Adrenal gland (tissue), 5 donors: Measurements from ENCODE around the gene ZNF618.

Source experiments
- CTCF ChIP-seq, 6 experiments: fragments of 450-650 bp in 4 of 6; fragments of 200-600 bp in 2 of 6; sonication (generic) in 1 of 6; IDR thresholded peaks; 1 replicate in 5 of 6; 2 replicates in 1 of 6; pipeline versions ENCODE4 v1.5.1 to v1.8.0; 2016 to 2021; ENCODE audit warnings: antibody characterized with exemption in 6 of 6, mild to moderate bottlenecking in 2 of 6, moderate library complexity in 1 of 6
- POLR2A ChIP-seq, 2 donors: fragments of 450-650 bp; IDR thresholded peaks; one replicate each; pipeline ENCODE4 v1.6.1; 2017; ENCODE audit warnings: antibody characterized with exemption in 2 of 2, mild to moderate bottlenecking in 2 of 2, moderate library complexity in 1 of 2
- donor health status: DM: no; HTN: no; CAD: no.

GRCh38 chr9:114001410-114001685, 125.2 kb downstream of the ZNF618 start:
- TF ChIP-seq CTCF (IDR thresholded peaks at IDR 0.05) (no peak), POLR2A (IDR thresholded peaks at IDR 0.05) (no peak)
